Stimulated activated CD8-positive, alpha-beta memory T cell treated with anti-CD3 and anti-CD28 coated beads, Interleukin-7, amount 100 ng/mL, for 4 hours (primary cell): ENCODE data around the gene ADK.
"Not testable (repeated sequence)": the region's sequence is repeated elsewhere in the genome, so short reads cannot be mapped to it uniquely, and the experiment has no call there.

ENCODE experiments used
- DNase-seq, 2 donors: peaks; one replicate each; pipeline ENCODE4 v3.0.0-alpha.2; 2020; ENCODE audit warnings: low read depth in 2 of 2

ADK gene

DNA sequence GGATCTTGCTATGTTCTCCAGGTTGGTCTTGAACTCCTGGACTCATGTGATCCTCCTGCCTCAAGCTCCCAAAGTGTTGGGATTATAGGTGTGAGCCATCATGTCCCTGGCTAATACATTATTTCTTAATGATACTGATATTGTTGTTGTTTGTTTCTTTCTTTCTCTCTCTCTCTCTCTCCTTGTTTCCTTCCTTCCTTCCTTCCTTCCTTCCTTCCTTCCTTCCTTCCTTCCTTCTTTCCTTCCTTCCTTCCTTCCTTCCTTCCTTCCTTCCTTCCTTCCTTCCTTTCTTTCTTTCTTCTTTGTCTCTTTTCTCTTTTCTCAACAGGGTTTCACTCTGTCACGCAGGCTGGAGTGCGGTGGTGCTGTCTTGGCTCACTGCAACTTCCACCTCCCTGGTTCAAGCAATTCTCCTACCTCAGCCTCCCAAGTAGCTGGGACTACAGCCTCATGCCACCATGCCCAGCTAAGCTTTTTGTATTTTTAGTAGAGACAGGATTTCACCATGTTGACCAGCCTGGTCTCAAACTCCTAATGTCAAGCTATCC, 149.1 kb downstream of the ADK start:
- DNase-seq, result not testable (repeated sequence)

DNA sequence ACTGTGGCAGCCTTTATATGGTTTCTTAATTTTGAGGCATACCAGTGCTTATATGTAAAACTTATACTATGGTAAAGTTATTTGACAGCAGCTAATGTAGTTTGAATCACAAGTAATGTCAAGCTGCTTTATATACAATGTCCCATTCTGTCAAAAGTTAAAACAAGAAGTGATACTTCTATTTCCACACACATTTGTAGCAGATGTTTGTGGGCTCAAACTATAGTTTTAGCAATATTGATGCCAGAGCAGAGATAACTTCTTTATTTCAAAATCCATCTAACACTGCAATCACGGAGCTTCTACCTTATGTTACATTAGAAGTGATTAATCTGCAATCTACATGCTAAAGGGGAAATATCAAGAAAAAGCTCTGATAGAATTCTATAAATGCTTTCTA, 149.6 kb downstream of the ADK start:
- no peak for DNase-seq

DNA sequence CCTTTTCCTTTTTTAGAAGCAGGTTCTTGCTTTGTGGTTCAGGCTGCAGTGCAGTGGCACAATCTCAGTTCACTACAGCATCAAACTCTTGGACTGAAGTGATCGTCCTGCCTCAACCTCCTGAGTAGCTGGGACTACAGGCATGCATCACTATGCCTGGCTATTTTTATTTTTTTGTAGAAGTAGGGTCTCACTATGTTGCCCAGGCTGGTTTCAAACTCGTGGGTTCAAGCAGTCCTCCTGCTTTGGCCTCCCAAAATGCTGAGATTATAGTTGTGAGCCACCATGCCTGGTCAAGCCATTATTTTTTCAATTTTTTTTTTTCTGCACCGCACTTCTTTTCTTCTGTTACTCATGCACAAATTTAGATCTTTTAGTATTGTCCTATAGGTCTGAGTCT, 154.7 kb downstream of the ADK start:
- no peak for DNase-seq

DNA sequence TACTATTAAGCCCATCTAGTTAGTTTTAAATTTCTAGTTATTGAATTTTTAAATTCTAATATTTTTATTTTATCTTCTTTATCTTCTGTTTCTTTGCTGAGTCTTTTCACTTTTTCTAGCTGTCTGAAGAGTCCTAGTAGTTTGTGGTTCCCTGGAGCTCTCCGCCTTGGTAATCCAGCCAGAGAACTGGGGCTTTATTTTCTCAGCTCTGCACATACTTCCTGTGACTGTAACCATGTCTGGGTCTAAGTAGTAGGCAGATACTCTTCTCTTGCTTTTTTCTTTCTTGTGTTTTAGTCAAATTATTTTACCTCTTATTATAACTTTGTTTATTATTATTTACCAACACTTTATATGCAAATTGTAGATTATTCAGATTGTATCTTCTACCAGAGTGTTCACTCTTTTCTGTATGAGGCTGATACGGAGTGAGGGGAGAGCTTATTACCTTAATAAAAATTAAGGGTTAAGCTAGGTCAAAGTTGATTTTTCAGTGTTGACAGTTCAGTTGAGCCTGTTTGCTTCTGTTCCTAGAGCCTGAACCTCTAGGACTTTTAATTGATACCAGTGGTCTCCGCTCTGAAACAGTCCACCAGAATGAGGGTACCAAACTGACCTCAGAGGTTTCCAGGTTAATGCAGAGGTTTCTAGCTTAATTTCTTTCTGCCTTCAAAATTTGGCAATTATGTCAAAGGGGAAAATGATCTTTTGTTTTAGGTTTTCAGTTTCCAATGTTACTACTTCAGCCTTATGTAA, 155.4 kb downstream of the ADK start:
- no peak for DNase-seq

DNA sequence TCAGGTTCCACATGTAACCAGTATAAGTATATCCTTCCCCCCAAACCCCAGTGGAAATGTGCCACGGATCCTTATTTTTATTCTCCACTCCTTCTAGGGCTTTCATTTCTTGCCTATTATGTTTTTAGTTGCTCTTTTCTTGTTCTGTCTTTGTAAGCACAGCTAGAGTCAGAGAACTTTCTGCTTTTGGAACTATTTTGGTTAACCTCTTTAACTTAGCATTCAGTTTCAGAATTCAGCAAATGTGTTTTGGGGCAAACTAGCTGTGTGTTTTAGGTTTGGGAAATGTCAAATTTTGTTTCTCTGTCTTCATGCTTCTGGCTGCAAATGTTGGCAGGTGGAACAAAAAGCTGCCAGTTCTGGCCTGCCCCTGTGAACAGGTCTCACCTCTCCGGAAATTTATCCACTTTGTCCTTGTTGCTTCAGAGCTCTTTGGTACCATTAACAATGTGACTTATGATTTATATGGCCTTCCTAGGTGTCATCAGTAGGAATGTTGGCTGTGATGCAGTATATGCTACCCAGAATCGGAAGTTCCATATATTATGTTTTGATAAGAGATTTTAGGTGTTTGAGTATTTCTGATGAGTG, 156.1 kb downstream of the ADK start:
- no peak for DNase-seq

DNA sequence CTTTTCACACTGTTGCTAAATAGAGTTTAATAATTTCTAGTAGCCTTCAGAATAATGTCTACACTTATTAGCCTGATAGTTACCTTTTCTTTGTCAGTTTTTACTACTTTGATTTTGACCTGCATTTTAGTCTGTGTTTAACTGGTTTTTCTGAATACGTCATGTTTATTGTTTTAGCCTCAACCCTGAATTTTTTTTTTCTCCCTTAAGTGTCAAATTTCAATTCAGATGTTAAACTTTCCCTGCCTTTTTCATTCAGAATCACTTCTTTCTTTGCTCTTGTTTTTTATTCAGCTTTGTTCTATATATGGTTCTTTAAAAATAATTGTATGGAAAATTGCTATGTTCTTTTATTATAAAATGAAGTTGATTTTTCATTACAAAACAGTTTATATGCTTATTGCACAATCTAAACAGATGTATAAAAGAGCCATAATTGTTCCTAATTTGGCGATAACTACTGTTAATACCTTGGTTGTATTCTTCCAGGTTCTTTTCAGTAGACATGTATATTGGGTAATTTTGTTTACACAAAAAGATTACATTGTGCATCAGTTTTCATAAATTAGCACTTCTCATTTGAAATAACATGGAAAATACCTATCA, 159.7 kb downstream of the ADK start:
- DNase-seq, result no peak

DNA sequence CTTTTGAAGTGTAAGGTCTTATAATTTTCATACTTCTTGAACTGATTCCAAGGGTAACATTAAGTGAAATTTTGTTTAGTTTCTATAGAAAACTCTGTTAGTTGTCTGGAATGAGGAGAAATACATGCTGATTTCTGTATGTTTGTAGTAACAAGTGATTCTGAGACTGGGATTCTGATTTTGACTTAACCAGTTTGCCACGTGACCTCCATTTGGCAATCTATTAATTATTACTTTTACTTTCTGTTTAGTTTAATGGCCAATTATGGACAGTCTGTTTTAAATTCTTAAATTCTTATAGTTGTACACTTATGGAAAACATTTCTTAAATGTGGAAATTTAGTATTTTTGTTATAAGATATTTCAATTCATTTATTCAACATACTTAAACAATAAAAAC, 163.1 kb downstream of the ADK start:
- no peak for DNase-seq

DNA sequence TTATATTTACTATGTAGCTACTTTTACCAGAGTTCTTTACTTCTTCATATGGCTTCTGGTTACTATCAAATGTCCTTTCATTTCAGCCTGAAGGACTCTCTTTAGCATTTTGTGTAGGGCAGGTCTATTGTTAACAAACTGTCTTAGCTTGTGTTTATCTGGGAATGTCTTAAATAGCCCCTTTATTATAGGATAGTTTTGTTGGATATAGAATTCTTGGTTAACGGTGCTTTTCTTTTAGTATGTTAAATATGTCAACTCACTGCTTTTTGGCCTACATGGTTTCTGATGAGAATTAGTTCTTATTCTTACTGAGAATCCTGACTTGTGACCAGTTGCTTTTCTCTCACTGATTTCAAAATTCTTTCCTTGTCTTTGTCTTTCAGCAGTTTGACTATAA, 169.0 kb downstream of the ADK start:
- DNase-seq, result no peak

DNA sequence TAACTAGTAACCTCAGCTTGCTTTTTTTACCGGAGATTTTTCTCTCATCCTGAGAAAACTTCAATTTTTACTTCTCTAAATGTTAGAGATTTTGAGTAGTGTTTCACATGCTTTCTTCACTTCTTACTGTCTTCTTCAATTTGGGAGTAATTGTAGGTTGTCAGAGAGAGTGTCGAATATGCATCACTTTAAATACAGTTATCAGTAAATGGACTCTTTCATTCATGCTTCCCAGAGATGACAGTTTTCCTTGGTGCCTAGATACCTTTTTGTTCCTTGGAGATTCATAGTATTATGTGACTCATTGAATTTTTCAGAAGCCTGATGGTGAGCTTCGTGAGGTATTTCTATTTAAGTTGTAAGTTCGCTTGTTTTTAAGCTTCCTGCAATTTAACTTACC, 169.7 kb downstream of the ADK start:
- DNase-seq, result no peak

DNA sequence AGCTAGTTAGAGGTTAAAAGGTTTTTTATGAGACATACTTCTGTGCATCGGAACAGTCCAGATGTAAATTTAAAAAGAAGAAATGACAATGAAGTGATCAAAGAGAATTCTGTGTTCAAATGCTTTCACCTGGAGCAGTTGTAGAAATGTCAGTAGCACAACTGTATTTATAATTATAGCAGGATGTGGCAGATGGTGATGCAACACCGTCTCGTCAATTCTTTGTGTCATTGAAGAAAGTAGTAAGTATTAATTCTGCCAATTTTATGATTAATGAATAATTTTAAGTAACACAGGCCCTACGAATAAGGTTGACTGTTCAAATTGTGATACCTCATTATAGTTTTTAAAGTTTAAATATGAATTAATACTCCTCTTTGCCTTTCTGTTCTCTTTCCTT, 171.1 kb downstream of the ADK start:
- no peak for DNase-seq

DNA sequence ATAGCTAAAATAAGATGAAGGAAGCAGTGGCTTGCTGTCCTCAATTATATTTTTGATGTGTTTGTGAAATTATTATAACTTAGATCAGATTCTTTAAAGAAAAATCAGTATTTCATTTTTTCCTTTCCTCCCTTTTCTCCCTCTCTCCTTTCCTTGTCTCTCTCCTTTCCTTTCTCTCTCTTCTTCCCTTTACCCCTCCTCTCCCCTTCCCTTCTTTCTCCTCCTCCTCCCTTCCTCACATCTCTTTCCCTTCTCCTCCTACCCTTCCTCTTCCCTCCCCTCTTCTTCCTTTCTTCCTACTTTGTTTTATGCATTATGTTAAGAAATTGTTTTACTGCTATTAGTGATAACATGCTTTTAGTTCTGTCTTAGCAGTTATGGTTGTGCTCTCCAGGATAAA, 171.5 kb downstream of the ADK start:
- DNase-seq, result no peak

DNA sequence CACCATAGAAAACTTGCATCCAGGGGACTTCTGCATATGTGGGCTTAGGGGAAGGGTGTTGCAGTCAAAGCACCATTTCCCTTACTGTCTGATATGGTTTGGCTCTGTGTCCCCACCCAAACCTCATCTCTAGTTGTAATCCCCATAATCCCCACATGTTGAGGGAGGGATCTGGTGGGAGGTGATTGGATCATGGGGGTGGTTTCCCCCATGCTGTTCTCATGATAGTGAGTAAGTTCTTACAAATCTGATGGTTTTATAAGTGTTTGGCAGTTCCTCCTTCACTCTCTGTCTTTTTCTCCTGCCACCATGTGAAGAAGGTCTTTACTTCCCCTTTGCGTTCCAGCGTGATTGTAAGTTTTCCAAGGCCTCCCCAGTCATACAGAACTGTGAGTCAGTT, 177.4 kb downstream of the ADK start:
- no peak for DNase-seq

DNA sequence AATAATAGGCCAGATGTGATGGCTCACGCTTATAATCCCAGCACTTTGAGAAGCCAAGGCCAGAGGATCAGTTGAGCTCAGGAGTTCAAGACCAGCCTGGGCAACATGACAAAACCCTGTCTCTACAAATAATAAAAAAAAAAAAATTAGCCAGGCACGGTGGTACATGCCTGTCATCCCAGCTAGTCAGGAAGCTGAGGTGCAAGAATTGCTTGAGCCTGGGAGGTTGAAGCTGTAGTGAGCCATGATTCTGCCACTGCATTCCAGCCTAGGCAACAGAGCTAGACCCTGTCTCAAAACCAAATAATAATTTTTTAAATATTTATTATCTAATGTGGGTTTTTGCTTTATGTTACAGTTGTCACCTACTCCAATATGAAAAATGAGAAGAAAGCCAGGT, 178.9 kb downstream of the ADK start:
- DNase-seq, result no peak

DNA sequence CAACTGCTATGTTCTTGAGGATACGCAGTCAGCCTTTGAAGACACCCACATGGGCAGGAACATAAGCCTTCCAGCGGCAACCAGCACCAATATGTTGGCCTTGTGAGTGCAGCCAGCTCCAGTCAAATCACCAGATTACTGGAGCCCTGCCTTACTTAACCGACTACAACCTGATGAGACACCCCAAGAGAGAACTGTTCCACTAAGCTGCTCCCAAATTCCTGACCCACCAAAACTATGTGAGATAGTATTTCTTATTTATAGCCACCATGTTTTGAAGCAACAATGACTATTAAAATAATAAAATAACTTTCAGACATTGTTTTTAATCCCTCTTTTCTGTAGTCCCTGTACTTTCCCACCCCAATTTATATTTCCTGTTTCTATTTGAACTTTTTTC, 179.6 kb downstream of the ADK start:
- no peak for DNase-seq

DNA sequence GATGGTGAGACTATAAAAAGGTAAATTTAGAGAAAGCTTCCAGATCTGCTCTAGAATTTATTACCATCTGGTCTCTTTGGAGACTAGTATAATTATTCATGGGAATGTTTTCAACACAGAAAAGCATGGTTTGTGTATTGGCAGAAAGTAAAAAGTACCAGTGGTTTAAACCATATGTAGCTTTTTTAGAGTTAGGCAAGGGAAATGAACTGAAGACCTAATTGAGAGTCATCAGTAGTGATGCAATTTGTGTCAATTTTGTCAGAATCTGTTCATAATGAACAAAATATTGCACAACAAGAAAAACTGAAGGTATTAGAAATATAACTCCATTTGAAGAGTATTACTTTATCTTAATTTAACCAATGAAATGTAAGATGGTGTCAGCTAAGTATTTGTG, 181.4 kb downstream of the ADK start:
- DNase-seq, result no peak

DNA sequence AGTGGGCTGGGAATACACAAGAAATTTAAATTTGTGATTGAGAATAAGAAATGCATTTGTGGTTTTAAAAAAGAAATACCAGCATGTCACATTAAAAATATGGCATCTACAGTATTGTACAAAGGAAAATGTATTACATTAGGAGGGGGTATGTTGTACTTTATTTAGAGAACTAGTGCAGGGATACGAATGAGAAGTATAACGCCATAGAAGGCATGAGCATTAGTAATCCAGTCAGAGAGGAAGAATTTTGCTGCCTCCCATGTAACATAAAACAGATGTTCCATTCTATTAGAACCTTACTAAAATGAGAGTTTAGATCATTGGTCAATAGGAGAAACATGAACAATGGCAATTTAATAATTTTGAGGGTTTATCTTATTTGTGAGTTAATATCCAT, 182.2 kb downstream of the ADK start:
- DNase-seq, result no peak

DNA sequence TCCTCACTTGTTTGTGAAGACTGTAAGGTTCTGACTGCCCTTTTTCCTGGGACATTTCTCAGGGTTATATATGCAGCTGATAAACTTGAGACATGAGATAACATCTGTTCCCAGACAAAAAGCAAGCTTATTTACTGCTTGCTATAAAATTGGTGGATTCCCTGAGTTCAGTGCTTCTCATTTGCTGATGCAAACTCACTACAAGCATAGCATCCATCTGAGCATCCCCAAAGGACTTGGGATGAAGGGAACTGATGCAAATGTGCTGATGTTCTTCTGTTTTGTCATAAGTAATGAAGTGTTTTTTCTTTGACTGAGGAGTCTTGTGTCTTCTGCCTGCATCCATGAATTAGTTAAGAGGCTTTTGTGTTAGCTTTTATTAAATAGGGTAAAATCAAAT, 183.2 kb downstream of the ADK start:
- DNase-seq, result no peak

DNA sequence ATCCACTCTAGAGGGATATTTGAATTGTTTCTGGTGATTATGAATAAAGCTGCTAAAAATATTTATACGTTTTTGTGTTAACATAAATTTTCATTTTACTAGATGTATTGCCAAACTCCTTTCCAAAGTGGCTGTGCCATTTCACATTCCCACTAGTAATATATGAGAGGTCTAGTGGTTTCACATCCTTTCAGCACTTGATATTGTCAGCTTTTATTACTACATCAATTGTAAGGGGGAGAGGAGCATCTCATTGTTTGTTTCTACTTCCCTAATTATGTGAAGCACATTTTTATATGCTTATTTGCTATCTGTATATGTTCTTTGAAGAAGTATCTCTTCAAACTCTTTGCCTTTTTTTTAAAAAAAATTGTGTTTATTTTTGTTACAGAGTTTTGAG, 184.5 kb downstream of the ADK start:
- no peak for DNase-seq

DNA sequence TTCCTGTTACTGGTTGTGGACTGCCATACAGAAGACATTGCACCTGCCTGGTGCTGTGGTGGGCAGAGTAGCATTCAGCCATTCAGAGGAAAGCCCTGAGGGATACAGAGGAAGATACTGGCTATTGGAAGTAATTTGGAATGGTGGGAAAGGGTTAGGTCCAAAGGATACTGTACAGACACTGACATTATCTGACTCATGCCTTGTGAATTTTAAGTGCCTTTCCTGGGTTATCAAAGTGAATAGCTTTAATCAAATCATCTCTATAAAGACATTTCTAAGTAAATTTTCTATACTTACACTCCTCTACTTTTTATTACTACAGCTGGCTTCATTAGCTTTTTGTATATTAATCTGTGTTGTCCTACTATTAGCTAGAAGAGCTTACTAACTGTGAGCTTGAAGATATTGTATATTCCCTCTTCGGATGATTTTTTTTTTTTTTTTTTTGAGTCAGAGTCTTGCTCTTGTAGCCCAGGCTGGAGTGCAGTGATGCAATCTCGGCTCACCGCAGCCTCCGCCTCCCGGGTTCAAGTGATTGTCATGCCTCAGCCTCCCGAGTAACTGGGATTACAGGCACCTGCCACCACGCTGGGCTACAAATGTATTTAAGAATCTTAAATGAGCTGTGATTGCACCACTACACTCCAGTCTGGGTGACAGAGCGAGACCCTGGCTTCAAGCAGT, 186.5 kb downstream of the ADK start:
- no peak for DNase-seq

DNA sequence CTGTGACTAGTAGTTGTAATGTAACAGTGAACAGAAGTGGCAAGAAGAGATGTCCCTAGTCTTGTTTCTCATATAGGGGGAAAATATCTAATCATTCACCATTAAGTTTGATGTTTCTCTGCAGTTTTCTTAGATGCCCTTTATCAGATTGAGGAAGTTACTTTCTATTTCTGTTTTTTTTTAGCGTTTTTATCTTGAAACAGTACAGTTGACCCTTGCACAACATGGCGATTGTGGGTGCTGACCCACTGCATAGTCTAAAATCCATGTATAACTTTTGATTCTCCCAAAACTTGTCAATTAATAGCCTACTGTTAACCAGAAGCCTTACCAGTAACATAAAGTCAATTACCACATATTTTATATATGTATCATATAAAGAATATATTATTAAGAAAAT, 192.0 kb downstream of the ADK start:
- DNase-seq, result no peak

DNA sequence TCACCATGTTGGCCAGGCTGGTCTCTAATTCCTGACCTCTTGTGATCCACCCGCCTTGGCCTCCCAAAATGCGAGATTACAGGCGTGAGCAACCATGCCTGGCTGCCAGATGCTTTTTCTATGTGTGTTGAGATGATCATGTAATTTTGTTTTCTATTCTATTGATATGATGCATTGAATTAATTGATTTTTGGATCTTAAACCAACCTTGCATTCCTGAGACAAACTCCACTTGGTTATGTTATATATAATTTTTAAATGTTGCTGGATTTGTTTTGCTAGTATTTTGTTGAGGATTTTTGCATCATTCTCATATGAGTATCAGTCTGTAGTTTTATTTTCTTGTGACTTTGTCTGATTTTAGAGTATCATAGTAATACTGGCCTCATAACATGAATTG, 192.8 kb downstream of the ADK start:
- DNase-seq, result no peak

DNA sequence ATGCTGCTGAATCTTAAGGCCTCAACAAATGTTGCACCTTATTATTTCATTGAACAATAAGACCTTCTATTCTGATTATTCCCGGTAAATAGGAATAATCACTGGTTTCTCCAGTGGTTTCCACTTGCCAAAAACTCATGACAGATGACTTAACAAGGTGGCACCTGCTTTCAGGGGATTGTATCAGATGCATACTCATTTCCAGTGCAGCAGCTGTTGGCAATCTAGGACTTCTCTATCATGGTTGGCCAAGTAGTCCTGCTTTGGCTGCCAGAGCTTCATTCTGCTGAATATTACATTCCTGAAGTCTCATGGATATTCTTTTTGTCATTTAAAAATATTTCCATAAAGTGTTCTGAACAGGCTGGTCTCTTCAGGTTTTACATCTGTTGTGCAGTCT, 193.3 kb downstream of the ADK start:
- DNase-seq, result no peak

DNA sequence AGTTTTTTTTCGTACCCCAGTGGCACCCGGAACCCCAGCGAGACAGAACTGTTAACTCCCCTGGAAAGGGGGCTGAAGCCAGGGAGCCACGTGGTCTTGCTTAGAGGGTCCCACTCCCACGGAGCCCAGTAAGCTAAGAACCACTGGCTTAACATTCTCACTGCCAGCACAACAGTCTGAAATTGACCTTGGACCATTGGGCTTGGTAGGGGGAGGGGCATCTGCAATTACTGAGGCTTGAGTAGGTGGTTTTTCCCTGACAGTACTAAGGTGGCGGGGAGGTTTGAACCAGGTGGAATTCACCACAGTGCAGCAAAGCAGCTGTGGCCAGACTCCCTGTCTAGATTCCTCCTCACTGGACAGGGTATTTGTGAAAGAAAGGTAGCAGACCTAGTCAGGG, 196.5 kb downstream of the ADK start:
- DNase-seq, result no peak
